Measurements from ENCODE around the gene BAZ2A. TPM values are rescaled to one million over a fixed set of nuclear protein-coding genes. Genes with fewer than 3 reads are reported as not detected.

Gene BAZ2A
- total RNA-seq (10 to 100 TPM; 28.7 to 58.7 (median 42.6) TPM), polyA plus RNA-seq (10 to 100 TPM in 1 of 2 donors, 1 to 10 TPM in 1; 8.8 to 52.4 TPM)
- long read RNA-seq, donor 1, partial matches to known transcripts, result 8 of 17 reads
- long read RNA-seq, donor 1, other reads (novel, unspliced or antisense), result 9 of 17 reads
- long read RNA-seq, donor 2, partial matches to known transcripts, result 4 of 12 reads
- long read RNA-seq, donor 2, other reads (novel, unspliced or antisense), result 8 of 12 reads
- long read RNA-seq, donor 3, partial matches to known transcripts, result 6 of 16 reads
- long read RNA-seq, donor 3, other reads (novel, unspliced or antisense), result 10 of 16 reads

- Histone ChIP-seq H3K9me3 (no peaks in the 10 kb centered on the region), H3K36me3 (peaks cover 0 to 22% (median 0%) of the 10 kb centered on the region in 9 donors), H3K27ac (peak within 1 kb of the TSS; percentile 81 to 100 (median 96)), H3K27me3 (no peaks in the 10 kb centered on the region), H3K4me1 (peaks cover 29 to 75% (median 72%) of the 10 kb centered on the region in 9 donors), H3K4me3 (peak within 1 kb of the TSS; percentile 65 to 100 (median 99))
- peak; percentile 90 to 92 for DNase-seq
- 1% methylated on average over 18 to 30 of the region's 31 CpGs for WGBS, 2 donors
- peak; percentile 88 to 92 (median 89) for ATAC-seq
- TF ChIP-seq CTCF (IDR thresholded peaks at IDR 0.05), result no peak
- intact Hi-C loops (cut with DNase I), result loop anchor here in 7 of 10 donors (5.0 to 10.0 kb wide), 8 partner anchors 53 to 505 kb away; partner anchors contain the start of genes RBMS2 (in 2 of the 7), ESYT1 (in 1 of the 7), NAB2 (in 1 of the 7) and NACA (in 1 of the 7)
Observed at GRCh38 chr12:56630180-56630632, at the start of gene BAZ2A. Gene BAZ2A, minus strand, starts transcription at chr12:56630326. Its CDS starts 12,796 bp downstream, at chr12:56617530.

DNA sequence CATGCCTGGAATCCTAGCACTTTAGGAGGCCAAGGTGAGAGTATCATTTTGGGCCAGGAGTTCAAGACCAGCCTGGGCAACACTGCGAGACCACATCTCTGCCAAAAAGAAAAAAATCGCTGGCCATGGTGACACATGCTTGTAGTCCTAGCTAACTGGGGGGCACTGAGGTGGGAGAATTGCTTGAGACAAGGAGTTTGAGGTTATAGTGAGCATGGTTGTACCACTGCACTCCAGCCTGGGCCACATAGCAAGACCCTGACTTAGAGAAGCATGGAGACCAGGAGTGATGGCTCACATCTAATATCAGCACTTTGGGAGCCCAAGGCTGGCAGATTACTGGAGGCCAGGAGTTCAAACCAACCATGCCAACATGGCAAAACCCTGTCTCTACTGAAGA is 48.7 kb upstream of the BAZ2A start:
- ATAC-seq, result no peak
- H3K9me3 ChIP-seq, result no peaks in the 10 kb centered on the region
- no peak overlapping the region for H3K27ac ChIP-seq
- H3K4me1 ChIP-seq, result peaks cover 0 to 84% (median 68%) of the 10 kb centered on the region in 9 donors
- H3K27me3 ChIP-seq, result no peaks in the 10 kb centered on the region
- intact Hi-C loops (cut with DNase I), result no loop called here
- no peak for DNase-seq
- no peak overlapping the region for H3K4me3 ChIP-seq
- no peak for TF ChIP-seq CTCF (IDR thresholded peaks at IDR 0.05)
- WGBS, 2 donors, result 91 to 92% methylated on average over 2 of the region's 2 CpGs
- peaks cover 0 to 40% (median 0%) of the 10 kb centered on the region in 9 donors for H3K36me3 ChIP-seq

DNA sequence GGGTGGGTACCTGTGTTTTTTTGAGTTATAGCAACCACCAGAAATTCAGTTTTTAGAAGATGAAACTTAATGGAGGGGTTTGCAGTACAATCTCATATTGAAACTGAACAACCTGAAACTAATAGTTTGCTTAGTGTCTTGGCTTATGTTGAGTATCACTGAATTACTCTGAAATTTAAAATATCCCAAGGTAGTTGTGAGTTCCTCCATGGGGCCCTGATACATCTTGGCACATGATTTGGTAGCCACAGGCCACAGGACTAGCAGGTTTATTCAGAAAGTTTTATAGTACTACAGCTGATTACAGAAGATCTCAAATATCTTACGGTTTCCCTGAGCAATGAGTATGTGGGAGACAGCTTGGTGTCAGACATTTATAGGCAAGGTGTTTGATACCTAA is 47.6 kb upstream of the BAZ2A start:
- ATAC-seq (no peak), DNase-seq (no peak)
- H3K36me3 ChIP-seq, result peaks cover 0 to 35% (median under 1%) of the 10 kb centered on the region in 9 donors
- no peaks in the 10 kb centered on the region for H3K27me3 ChIP-seq
- peaks cover 0 to 73% (median 59%) of the 10 kb centered on the region in 9 donors for H3K4me1 ChIP-seq
- H3K9me3 ChIP-seq, result no peaks in the 10 kb centered on the region
- no peak overlapping the region for H3K4me3 ChIP-seq
- no peak for TF ChIP-seq CTCF (IDR thresholded peaks at IDR 0.05)
- no peak overlapping the region for H3K27ac ChIP-seq
- WGBS, 2 donors, result 78 to 81% methylated on average over 1 of the region's 1 CpG
- intact Hi-C loops (cut with DNase I), result no loop called here

- intact Hi-C loops (cut with DNase I), result no loop called here
- Histone ChIP-seq H3K4me1 (peaks cover 0 to 72% (median 53%) of the 10 kb centered on the region in 9 donors), H3K9me3 (no peaks in the 10 kb centered on the region), H3K27me3 (no peaks in the 10 kb centered on the region), H3K36me3 (peaks cover 0 to 41% (median 7%) of the 10 kb centered on the region in 9 donors), H3K27ac (no peak overlapping the region), H3K4me3 (no peak overlapping the region)
- TF ChIP-seq CTCF (IDR thresholded peaks at IDR 0.05), result no peak
- DNase-seq (no peak), ATAC-seq (peak in 1 of 8 donors; percentile 45)
- WGBS, 2 donors, result 83% methylated on average over 11 of the region's 11 CpGs
Observed at GRCh38 chr12:56676851-56677580, 46.9 kb upstream of the BAZ2A start.
